ENCODE results near the gene IQSEC3.

Gene IQSEC3

GRCh38 chr12:218728-219590 lies 152.4 kb downstream of the IQSEC3 start:
- intact Hi-C loops (cut with DNase I; ENCODE audit: low total_unique reads), result no loop called here
- H3K4me3 ChIP-seq, result no peak overlapping the region
- H3K36me3 ChIP-seq, result no peaks in the 10 kb centered on the region
- H3K9me3 ChIP-seq, result no peaks in the 10 kb centered on the region
- H3K27me3 ChIP-seq, result peaks cover 0 to 42% of the 10 kb centered on the region in 2 donors
- no peak for DNase-seq
- no peak overlapping the region for H3K27ac ChIP-seq
- no peak for TF ChIP-seq CTCF (IDR thresholded peaks at IDR 0.05)
- H3K4me1 ChIP-seq, result peaks cover 0 to 3% (median 0%) of the 10 kb centered on the region in 4 donors

GRCh38 chr12:219891-220352 lies 153.4 kb downstream of the IQSEC3 start:
- H3K4me1 ChIP-seq, result peaks cover 0 to 3% (median 0%) of the 10 kb centered on the region in 4 donors
- peaks cover 0 to 35% of the 10 kb centered on the region in 2 donors for H3K27me3 ChIP-seq
- H3K9me3 ChIP-seq, result no peaks in the 10 kb centered on the region
- peak; percentile 53 to 78 for DNase-seq
- peak; percentile 25 to 45 for TF ChIP-seq CTCF (IDR thresholded peaks at IDR 0.05)
- H3K4me3 ChIP-seq, result no peak overlapping the region
- no peaks in the 10 kb centered on the region for H3K36me3 ChIP-seq
- intact Hi-C loops (cut with DNase I; ENCODE audit: low total_unique reads), result no loop called here
- H3K27ac ChIP-seq, result no peak overlapping the region

GRCh38 chr12:220491-220890 lies 153.9 kb downstream of the IQSEC3 start:
- TF ChIP-seq CTCF (IDR thresholded peaks at IDR 0.05), result no peak
- no peak for DNase-seq
- Histone ChIP-seq H3K27me3 (peaks cover 0 to 35% of the 10 kb centered on the region in 2 donors), H3K36me3 (no peaks in the 10 kb centered on the region), H3K9me3 (no peaks in the 10 kb centered on the region), H3K4me3 (no peak overlapping the region), H3K27ac (no peak overlapping the region), H3K4me1 (peaks cover 0 to 3% (median 0%) of the 10 kb centered on the region in 4 donors)
- intact Hi-C loops (cut with DNase I; ENCODE audit: low total_unique reads), result no loop called here

- TF ChIP-seq CTCF (IDR thresholded peaks at IDR 0.05), result no peak
- Histone ChIP-seq H3K4me3 (no peak overlapping the region), H3K4me1 (peaks cover 0 to 3% (median 0%) of the 10 kb centered on the region in 4 donors), H3K9me3 (no peaks in the 10 kb centered on the region), H3K36me3 (no peaks in the 10 kb centered on the region), H3K27ac (no peak overlapping the region), H3K27me3 (peaks cover 0 to 35% of the 10 kb centered on the region in 2 donors)
- intact Hi-C loops (cut with DNase I; ENCODE audit: low total_unique reads), result no loop called here
- DNase-seq, result no peak
Measured at GRCh38 chr12:220946-221550, 154.5 kb downstream of the IQSEC3 start.

GRCh38 chr12:221736-222135 lies 155.2 kb downstream of the IQSEC3 start:
- no peak for DNase-seq
- Histone ChIP-seq H3K36me3 (no peaks in the 10 kb centered on the region), H3K4me1 (peaks cover 0 to 3% (median 0%) of the 10 kb centered on the region in 4 donors), H3K27me3 (peaks cover 0 to 35% of the 10 kb centered on the region in 2 donors), H3K4me3 (no peak overlapping the region), H3K9me3 (no peaks in the 10 kb centered on the region), H3K27ac (no peak overlapping the region)
- TF ChIP-seq CTCF (IDR thresholded peaks at IDR 0.05), result no peak
- intact Hi-C loops (cut with DNase I; ENCODE audit: low total_unique reads), result no loop called here

Measured in tibial artery (tissue), 4 donors.